Neural progenitor cell (in vitro differentiated cells): ENCODE results near the gene HIVEP1. TPM values are rescaled to one million over a fixed set of nuclear protein-coding genes. Genes with fewer than 3 reads are reported as not detected.
A peak's percentile ranks its signal among the peaks of the same experiment; 100 is the strongest.

Experiments
- DNase-seq: peaks from one replicate; pipeline ENCODE4 v3.0.0-alpha.2; 2016; ENCODE audit warnings: low spot score
- H2AFZ ChIP-seq: fragments of 200-600 bp; sonication (generic); replicated peaks from 2 replicates; pipeline ENCODE4 v1.6.1; 2016; ENCODE audit warnings: antibody characterized with exemption
- H3F3A ChIP-seq: fragments of 200-600 bp; sonication (generic); 2 replicates; pipeline ENCODE4 v1.6.1; 2016; ENCODE audit warnings: antibody characterized with exemption, low read depth
- H3K27ac ChIP-seq: fragments of 200-600 bp; sonication (generic); 2 replicates; pipeline ENCODE4 v1.5.1; 2016; ENCODE audit warnings: mild to moderate bottlenecking
- H3K27me3 ChIP-seq: fragments of 200-600 bp; sonication (generic); 2 replicates; pipeline ENCODE4 v1.6.1; 2016; ENCODE audit warnings: mild to moderate bottlenecking, moderate library complexity
- H3K36me3 ChIP-seq: fragments of 200-600 bp; sonication (generic); 2 replicates; pipeline ENCODE4 v1.5.1; 2016
- H3K4me1 ChIP-seq: fragments of 200-600 bp; sonication (generic); 2 replicates; pipeline ENCODE4 v1.6.1; 2016; ENCODE audit warnings: mixed run types
- H3K4me2 ChIP-seq: fragments of 200-600 bp; sonication (generic); 2 replicates; pipeline ENCODE4 v1.6.1; 2016
- H3K4me3 ChIP-seq: fragments of 200-600 bp; sonication (generic); 2 replicates; pipeline ENCODE4 v1.5.1; 2016
- H3K79me2 ChIP-seq: fragments of 200-600 bp; sonication (generic); 2 replicates; pipeline ENCODE4 v1.6.1; 2016; ENCODE audit warnings: low read depth
- H3K9ac ChIP-seq: fragments of 200-600 bp; sonication (generic); 2 replicates; pipeline ENCODE4 v1.6.1; 2016
- H3K9me3 ChIP-seq: fragments of 200-600 bp; sonication (generic); 2 replicates; pipeline ENCODE4 v1.5.1; 2016; ENCODE audit warnings: low read depth
- H4K20me1 ChIP-seq: fragments of 200-600 bp; sonication (generic); 2 replicates; pipeline ENCODE4 v1.6.1; 2016; ENCODE audit warnings: low read depth
- H3K27ac Mint-ChIP-seq: 3 replicates; pipeline ENCODE4 v1.8.0; 2021; ENCODE audit warnings: mixed read lengths
- H3K27me3 Mint-ChIP-seq: 2 replicates; pipeline ENCODE4 v1.8.0; 2022; ENCODE audit warnings: low read depth, mild to moderate bottlenecking, inconsistent platforms, moderate library complexity, mixed read lengths; ENCODE audit not compliant: insufficient read depth
- H3K36me3 Mint-ChIP-seq: 3 replicates; pipeline ENCODE4 v1.8.0; 2021; ENCODE audit warnings: mixed read lengths
- H3K4me1 Mint-ChIP-seq: 3 replicates; pipeline ENCODE4 v1.8.0; 2021; ENCODE audit warnings: mixed read lengths
- H3K4me3 Mint-ChIP-seq: 3 replicates; pipeline ENCODE4 v1.8.0; 2021; ENCODE audit warnings: mild to moderate bottlenecking, moderate library complexity, mixed read lengths
- H3K9me3 Mint-ChIP-seq: 3 replicates; pipeline ENCODE4 v1.8.0; 2020; ENCODE audit warnings: mixed read lengths
- EZH2 ChIP-seq: fragments of 200-600 bp; sonication (generic); IDR thresholded peaks from 2 replicates; pipeline ENCODE4 v1.6.1; 2017; ENCODE audit warnings: antibody characterized with exemption, mild to moderate bottlenecking, moderate library complexity
- EZH2phosphoT487 ChIP-seq: fragments of 200-600 bp; sonication (generic); IDR thresholded peaks from 2 replicates; pipeline ENCODE4 v1.6.1; 2017; ENCODE audit warnings: antibody characterized with exemption
- total RNA-seq: library from RNA; depleted of rRNA; stranded (reverse); fragments of >200 nt; gene quantifications from 2 replicates; pipeline ENCODE4 v1.2.3, GENCODE V29; 2015; ENCODE audit warnings: low replicate concordance
- TF ChIP-seq, protein P1 (sequence below): fragments of 200-600 bp; sonication (generic); IDR thresholded peaks from 2 replicates; pipeline ENCODE4 v1.5.1; 2017; ENCODE audit warnings: antibody characterized with exemption, mild to moderate bottlenecking

The HIVEP1 gene
- total RNA-seq, 1 donor from 2014 or later, result 23.3 TPM

DNA sequence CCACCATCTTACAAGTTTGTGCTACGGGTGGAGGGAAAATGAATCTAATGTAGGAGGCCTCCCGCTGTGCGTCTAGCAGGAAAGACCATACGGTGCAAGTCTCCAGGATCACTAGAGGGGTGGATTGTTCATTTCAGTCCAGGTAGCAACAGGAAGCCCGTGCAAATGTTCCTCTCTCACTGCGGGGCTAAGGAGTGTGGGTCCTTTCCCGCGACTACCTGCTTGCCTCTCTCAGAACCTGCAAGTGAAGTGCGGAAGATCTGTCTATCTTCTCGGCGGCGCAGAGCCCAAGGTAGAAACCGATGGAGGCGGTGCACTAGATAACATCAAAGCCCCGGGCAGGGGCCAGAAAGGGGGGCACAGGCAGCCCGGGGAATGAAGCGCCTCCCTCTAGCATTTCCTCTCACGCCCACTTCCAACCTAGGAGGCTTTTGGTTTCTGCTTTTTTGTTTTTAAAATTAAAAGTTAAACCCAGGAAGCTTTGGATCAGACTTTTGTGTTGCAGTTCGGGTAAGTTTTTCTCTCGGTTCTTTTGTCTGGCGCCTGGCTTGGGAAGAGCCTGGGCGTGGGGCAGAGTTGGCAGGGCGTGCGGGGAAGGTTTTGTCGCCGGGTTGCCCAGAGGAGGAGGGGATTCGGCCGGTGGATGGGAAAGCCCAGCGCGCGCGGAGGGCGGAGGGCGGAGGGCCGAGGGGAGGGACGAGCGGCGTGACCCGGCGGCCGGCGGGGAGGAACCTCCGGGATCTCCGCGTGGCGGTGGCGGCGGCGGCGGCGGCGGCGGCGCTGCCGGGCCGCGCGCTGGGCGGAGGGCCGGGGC lies 3.5 kb upstream of the HIVEP1 start:
- peaks cover 18% of the 10 kb centered on the region for H3K79me2 ChIP-seq
- H3K36me3 ChIP-seq, result no peaks in the 10 kb centered on the region
- TF ChIP-seq, protein P1, sequence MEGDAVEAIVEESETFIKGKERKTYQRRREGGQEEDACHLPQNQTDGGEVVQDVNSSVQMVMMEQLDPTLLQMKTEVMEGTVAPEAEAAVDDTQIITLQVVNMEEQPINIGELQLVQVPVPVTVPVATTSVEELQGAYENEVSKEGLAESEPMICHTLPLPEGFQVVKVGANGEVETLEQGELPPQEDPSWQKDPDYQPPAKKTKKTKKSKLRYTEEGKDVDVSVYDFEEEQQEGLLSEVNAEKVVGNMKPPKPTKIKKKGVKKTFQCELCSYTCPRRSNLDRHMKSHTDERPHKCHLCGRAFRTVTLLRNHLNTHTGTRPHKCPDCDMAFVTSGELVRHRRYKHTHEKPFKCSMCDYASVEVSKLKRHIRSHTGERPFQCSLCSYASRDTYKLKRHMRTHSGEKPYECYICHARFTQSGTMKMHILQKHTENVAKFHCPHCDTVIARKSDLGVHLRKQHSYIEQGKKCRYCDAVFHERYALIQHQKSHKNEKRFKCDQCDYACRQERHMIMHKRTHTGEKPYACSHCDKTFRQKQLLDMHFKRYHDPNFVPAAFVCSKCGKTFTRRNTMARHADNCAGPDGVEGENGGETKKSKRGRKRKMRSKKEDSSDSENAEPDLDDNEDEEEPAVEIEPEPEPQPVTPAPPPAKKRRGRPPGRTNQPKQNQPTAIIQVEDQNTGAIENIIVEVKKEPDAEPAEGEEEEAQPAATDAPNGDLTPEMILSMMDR, result no peak
- TF ChIP-seq EZH2 (no peak), EZH2phosphoT487 (no peak)
- no peak overlapping the region for H3K9ac ChIP-seq
- Mint-ChIP-seq H3K4me1 (peaks cover 31% of the 10 kb centered on the region), H3K9me3 (no peaks in the 10 kb centered on the region), H3K36me3 (no peaks in the 10 kb centered on the region), H3K27ac (peak overlapping the region; percentile 99), H3K4me3 (peak overlapping the region; percentile 97), H3K27me3 (peaks cover 9% of the 10 kb centered on the region)
- H2AFZ ChIP-seq, result peak overlapping the region; percentile 96
- no peak overlapping the region for H3K27ac ChIP-seq
- H3K4me3 ChIP-seq, result peak overlapping the region; percentile 85
- peaks cover 37% of the 10 kb centered on the region for H3F3A ChIP-seq
- peak overlapping the region; percentile 81 for H3K4me2 ChIP-seq
- H3K4me1 ChIP-seq, result peaks cover 25% of the 10 kb centered on the region
- no peaks in the 10 kb centered on the region for H3K9me3 ChIP-seq
- H3K27me3 ChIP-seq, result peaks cover 12% of the 10 kb centered on the region
- H4K20me1 ChIP-seq, result no peaks in the 10 kb centered on the region
- peak; percentile 86 for DNase-seq

DNA sequence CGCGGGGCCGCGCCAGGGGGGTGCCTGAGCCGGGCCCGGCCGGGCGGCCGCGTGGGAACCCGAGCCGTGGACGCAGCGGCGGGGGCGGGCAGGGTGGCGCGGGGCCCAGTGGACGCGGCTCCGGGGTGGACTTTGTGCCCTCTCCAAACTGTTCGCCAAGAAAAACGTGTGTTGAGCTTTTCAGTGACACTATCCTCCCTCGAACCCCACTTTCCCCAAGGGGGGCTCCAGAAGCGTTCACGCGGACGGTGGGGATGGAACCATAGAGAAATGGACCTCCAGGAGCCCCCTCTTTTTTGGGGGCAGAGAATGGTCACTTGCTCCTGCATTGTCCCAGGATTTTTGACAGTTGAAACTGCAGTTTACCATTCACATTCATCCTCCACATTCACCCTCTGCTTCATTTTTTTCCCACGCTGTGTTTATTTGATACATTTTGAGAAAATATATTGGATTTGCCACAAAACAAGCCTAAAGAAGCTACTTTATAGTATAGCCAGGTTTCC lies 2.9 kb upstream of the HIVEP1 start:
- Histone ChIP-seq H3K9me3 (no peaks in the 10 kb centered on the region), H3K79me2 (peaks cover 24% of the 10 kb centered on the region), H3K27ac (no peak overlapping the region), H3K4me1 (peaks cover 29% of the 10 kb centered on the region), H3K36me3 (peaks cover 2% of the 10 kb centered on the region), H3K4me2 (peak overlapping the region; percentile 81), H4K20me1 (no peaks in the 10 kb centered on the region), H3K27me3 (peaks cover 12% of the 10 kb centered on the region), H3K4me3 (peak overlapping the region; percentile 85), H3K9ac (no peak overlapping the region), H3F3A (peaks cover 43% of the 10 kb centered on the region), H2AFZ (peak overlapping the region; percentile 71)
- H3K36me3 Mint-ChIP-seq, result no peaks in the 10 kb centered on the region
- no peak for DNase-seq
- peaks cover 9% of the 10 kb centered on the region for H3K27me3 Mint-ChIP-seq
- H3K4me3 Mint-ChIP-seq, result peak overlapping the region; percentile 95
- peaks cover 37% of the 10 kb centered on the region for H3K4me1 Mint-ChIP-seq
- TF ChIP-seq, protein P1, result no peak
- no peak for TF ChIP-seq EZH2phosphoT487
- TF ChIP-seq EZH2, result no peak
- H3K27ac Mint-ChIP-seq, result no peak overlapping the region
- no peaks in the 10 kb centered on the region for H3K9me3 Mint-ChIP-seq

DNA sequence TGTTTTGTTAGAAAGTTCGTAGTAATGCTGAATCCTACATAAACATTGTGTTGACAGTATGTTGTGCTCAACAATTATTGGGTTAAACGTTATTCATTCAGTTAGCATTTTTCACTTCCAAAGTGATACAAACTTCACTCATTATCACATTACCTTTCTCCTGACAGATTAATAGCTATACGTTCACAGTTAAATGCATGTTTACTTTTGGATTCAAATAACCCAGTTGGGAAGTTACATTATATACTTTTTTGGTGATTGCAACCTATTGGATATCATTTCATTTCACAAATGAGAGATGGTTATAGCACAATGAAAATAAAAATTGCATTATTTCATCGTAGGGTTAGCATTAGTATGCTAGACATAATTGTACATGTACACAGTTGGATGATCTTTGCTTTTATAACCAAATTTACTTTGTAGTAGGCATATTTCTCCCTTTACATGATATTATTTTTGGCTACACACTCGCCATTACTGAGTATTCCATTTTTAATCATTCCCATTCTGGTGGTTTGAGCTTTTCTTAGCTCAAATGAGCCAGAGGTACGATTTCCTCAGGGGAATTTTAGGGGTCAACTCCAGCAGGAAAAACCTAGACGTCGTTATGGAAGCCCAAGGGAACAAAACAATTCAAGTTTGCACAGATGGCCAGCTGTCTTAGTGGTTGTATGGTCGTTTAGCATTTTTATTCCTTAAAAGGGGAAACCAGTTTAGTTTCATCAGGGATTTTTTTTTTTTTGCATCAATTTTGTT lies 2.1 kb upstream of the HIVEP1 start:
- peaks cover 29% of the 10 kb centered on the region for H3K4me1 ChIP-seq
- Mint-ChIP-seq H3K9me3 (peaks cover 5% of the 10 kb centered on the region), H3K36me3 (peaks cover 8% of the 10 kb centered on the region), H3K27me3 (peaks cover 9% of the 10 kb centered on the region), H3K4me3 (peak overlapping the region; percentile 95), H3K27ac (peak overlapping the region; percentile 94), H3K4me1 (peaks cover 37% of the 10 kb centered on the region)
- H2AFZ ChIP-seq, result no peak overlapping the region
- peak overlapping the region; percentile 81 for H3K4me2 ChIP-seq
- no peak overlapping the region for H3K9ac ChIP-seq
- no peak overlapping the region for H3K27ac ChIP-seq
- H3K27me3 ChIP-seq, result peaks cover 12% of the 10 kb centered on the region
- peaks cover 4% of the 10 kb centered on the region for H3K9me3 ChIP-seq
- peak overlapping the region; percentile 85 for H3K4me3 ChIP-seq
- TF ChIP-seq EZH2, result no peak
- no peak for TF ChIP-seq EZH2phosphoT487
- TF ChIP-seq, protein P1, result no peak
- H3K36me3 ChIP-seq, result peaks cover 7% of the 10 kb centered on the region
- H4K20me1 ChIP-seq, result no peaks in the 10 kb centered on the region
- DNase-seq, result no peak
- H3K79me2 ChIP-seq, result peaks cover 33% of the 10 kb centered on the region
- H3F3A ChIP-seq, result peaks cover 47% of the 10 kb centered on the region
